HG03095 (cell line): Measurements from ENCODE around the gene SCYGR1.
A peak's percentile ranks its signal among the peaks of the same experiment; 100 is the strongest.
"Not testable (repeated sequence)": the region's sequence is repeated elsewhere in the genome, so short reads cannot be mapped to it uniquely, and the experiment has no call there.

Source experiments
- ATAC-seq: cut with Tn5 transposase; IDR thresholded peaks from one replicate; pipeline ENCODE4 v1.9.1; 2021; ENCODE audit warnings: moderate library complexity; ENCODE audit not compliant: unreplicated experiment

SCYGR1 gene

GRCh38 chr2:227374158-227374557, 13.6 kb downstream of the SCYGR1 start:
- ATAC-seq, result no peak

- ATAC-seq, result no peak
Measured at GRCh38 chr2:227373389-227373788, 14.4 kb downstream of the SCYGR1 start.

- ATAC-seq, result no peak
Measured at GRCh38 chr2:227370791-227371312, 16.9 kb downstream of the SCYGR1 start.

DNA sequence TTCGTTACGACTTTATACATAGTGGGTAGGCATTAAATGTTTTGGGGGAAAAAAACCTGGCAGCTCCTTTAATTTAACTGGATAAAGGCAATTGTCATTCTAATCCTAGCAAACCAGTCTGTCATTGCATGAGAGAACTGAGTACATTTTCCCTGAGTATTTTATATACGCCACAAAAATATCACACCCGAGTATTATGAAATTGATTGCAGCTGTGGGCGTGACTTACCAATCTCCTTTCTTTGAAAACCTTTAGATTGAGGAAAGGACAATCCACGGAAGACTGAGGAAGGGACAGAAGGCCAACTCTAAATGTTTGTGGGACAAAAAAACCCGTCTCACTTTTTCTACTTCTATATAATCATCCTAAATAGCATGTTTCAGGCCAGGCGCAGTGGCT, 17.7 kb downstream of the SCYGR1 start:
- no peak for ATAC-seq

- no peak for ATAC-seq
Measured at GRCh38 chr2:227368574-227368973, 19.2 kb downstream of the SCYGR1 start.

- ATAC-seq, result no peak
Measured at GRCh38 chr2:227367427-227367795, 20.3 kb downstream of the SCYGR1 start.

GRCh38 chr2:227366769-227367426, 20.9 kb downstream of the SCYGR1 start:
- no peak for ATAC-seq

- no peak for ATAC-seq
Measured at GRCh38 chr2:227365833-227366232, 21.9 kb downstream of the SCYGR1 start.

- not testable (repeated sequence) for ATAC-seq
Measured at GRCh38 chr2:227364585-227365263, 23.0 kb downstream of the SCYGR1 start.

GRCh38 chr2:227363756-227364155, 24.0 kb downstream of the SCYGR1 start:
- ATAC-seq, result no peak

DNA sequence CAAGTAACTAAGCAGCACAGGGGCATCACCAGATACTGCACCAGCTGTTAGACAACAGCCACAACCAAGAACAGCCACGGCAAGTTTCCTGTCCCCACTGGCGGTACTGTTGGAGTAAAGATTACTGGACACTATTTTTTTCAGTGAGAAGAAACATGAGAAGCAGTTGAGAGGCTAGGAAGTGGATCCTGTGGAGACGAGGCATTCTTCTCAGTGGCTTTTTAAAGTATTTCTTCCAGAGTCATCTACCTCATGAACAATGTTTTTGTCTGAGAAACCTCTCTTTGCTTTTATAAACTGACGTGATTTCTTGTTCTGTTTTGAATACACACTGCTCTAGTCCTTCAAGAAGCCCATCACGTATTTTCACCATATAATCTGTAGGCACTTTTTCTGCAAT, 27.4 kb downstream of the SCYGR1 start:
- ATAC-seq, result no peak

DNA sequence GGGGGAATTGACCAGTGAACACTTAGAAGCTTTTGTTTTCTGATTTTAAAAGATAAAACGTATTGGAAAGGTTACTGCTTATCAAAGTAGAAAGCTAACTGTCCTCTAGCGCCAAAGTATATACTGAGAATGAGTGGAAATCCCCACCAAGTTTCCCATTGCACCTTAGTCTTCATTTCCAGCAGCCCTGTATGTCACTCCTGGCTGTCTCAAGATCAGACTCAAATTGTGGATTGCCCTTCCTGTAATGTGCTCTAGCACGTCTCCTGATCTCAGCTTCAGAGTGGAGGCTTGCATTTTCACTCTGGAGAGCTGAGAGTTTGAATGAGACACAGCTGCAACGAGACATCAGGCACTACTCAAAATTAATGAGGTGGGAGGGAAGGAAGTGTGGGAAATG, 36.1 kb downstream of the SCYGR1 start:
- peak; percentile 76 for ATAC-seq

DNA sequence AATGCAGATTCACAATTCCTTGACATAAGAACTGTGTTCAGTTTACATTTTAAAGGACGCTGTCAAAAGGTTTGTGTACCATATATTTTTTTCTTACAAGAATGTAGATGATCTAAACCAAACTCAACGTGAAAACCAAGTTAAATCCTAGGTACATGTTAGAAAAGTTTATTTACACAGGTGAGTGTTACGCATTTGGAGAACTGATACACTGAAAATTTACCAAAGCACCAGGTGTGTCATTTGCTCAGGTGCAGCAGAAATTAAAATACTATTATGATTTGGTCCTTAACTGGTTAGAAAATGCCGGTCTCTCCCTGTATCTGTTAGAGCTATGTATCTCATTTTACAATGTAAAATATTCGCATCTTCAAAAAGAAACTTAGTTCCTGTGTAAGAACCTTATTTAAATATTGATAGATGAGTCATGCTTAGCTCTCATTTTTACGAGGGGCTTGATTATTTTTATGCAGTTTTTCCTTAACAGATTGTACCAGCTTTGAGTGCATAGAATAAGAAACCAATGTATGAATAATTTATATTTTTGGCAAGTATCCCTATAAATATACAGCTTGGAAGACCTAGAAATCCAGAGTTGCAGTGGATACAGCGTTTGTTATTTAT, 37.6 kb downstream of the SCYGR1 start:
- no peak for ATAC-seq

DNA sequence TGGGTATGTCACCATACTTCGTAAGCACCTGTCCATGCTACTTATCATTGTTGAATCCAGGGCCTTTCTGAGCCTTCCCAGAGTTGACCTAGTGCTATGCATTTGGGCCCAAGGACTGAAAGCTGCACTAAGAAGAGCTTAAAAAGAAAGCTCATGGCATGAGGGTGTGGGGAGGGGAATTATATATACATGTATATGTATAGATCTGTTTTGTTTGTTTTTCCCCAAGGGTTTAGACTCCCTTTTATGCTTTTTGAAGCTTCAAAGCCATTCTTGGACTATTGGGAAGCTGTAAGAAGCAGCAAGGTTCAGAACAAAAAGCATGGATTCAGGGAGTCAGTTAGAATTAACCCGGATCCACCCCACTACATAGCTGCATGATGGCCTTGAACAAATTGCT, 39.4 kb downstream of the SCYGR1 start:
- ATAC-seq, result no peak

- ATAC-seq, result no peak
Measured at GRCh38 chr2:227347117-227347516, 40.6 kb downstream of the SCYGR1 start.

DNA sequence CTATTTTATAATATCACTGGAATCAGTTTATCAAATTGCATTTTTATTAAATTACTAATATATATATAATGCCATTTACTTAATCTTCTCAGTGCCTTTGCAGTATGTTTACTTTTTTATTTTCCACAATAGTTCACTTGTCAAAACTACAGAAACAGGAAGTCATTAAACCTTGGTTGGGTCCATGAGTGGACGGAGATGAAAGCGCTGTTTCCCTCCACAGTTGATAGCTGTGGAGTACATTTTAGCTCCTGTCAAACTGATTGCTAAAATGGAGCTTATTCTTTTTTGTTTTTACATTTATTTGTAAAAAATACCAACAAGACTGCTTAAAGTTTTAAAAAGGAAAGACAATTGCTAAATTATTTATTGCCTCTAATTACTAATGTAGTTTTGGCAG, 43.5 kb downstream of the SCYGR1 start:
- ATAC-seq, result no peak

DNA sequence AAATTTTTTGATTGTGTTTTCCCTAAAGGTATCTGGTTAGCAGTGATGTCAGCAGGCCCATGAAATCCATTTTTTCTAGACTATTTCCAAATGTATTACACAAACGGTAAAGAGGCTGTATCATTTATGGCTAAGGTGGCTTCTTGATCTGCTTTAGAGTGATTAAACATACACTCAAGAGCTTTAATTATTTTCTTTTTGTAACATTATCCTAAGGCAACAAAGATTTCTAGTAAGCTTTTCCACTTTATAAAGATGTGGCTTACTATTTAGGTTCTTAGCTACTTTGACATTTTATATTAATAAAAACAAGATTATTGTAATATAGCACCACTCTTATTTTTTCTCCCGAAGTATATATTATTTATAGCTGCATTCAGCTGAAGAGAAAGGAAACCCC, 46.2 kb downstream of the SCYGR1 start:
- no peak for ATAC-seq

DNA sequence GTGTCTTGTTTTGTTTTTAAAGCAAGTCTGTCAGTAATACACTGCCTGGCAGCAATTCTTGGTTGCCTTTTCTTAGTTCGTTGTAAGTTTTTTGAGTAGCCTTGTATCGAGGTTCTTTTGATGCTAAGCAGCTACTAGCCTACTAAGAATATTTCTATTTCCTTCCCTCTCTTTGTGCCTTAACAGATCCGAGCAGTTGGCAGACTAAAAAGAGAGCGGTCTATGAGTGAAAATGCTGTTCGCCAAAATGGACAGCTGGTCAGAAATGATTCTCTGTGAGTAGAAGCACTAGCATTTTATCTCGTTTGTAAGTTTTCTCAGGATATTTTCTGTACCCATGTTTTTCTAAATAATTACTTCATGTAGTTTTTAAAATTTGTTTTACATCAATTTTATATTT, 47.6 kb downstream of the SCYGR1 start:
- no peak for ATAC-seq

DNA sequence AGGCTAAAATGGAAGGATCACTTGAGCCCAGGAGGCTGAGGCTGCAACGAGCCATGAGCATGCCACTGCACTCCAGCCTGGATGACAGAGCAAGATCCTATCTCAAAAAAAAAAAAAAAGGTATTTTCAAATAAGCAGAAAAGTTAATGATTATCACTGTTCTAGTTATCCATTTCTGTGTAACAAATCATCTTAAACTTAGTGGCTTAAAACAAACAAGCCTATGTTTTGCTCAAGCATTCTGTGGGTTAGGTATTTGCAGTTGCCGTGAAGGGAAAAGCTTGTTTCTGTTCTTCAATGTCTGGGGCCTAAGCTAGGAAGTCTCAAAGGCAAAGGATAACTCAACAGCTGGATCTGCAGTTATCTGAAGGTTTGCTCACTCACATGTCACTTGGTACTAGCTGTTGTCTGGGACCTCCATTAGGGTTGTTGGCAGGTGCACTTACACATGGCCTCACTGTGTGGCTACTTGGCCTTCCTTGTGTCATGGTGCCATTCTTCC, 48.6 kb downstream of the SCYGR1 start:
- ATAC-seq, result no peak
